Activated CD4-positive, alpha-beta T cell treated with anti-CD3 and anti-CD28 coated beads, Interleukin-2, amount 10 ng/mL, durations not matched to agents 7 days and 5 days (primary cell): ENCODE measurements around the gene ETV7. TPM values are rescaled to one million over a fixed set of nuclear protein-coding genes. Genes with fewer than 3 reads are reported as not detected.

ENCODE experiments used
- CTCF ChIA-PET: fragments of 350-600 bp; sonication (Branson Sonifier 250); formaldehyde crosslinking; loops from one replicate; lab custom pipeline; 2021; ENCODE audit warnings: antibody characterized with exemption; lab: Charles Lee
- POLR2A ChIA-PET: fragments of 350-600 bp; sonication (Branson Sonifier 250); formaldehyde crosslinking; loops from one replicate; lab custom pipeline; 2021; ENCODE audit warnings: antibody characterized with exemption; lab: Charles Lee
- DNase-seq: peaks from one replicate; pipeline ENCODE4 v3.0.0-alpha.2; 2020
- H3K27ac Mint-ChIP-seq: one replicate; pipeline ENCODE4 v1.8.0; 2021; ENCODE audit warnings: mild to moderate bottlenecking, moderate library complexity, mixed read lengths
- H3K27me3 Mint-ChIP-seq: one replicate; pipeline ENCODE4 v1.8.0; 2021; ENCODE audit warnings: mixed read lengths
- H3K36me3 Mint-ChIP-seq: one replicate; pipeline ENCODE4 v1.8.0; 2021; ENCODE audit warnings: low read depth, mixed read lengths
- H3K4me1 Mint-ChIP-seq: one replicate; pipeline ENCODE4 v1.8.0; 2021; ENCODE audit warnings: mixed read lengths
- H3K4me3 Mint-ChIP-seq: one replicate; pipeline ENCODE4 v1.8.0; 2021; ENCODE audit warnings: mild to moderate bottlenecking, moderate library complexity, mixed read lengths
- H3K9me3 Mint-ChIP-seq: one replicate; pipeline ENCODE4 v1.8.0; 2021; ENCODE audit warnings: mixed read lengths
- total RNA-seq, 2 experiments: library from RNA; stranded (reverse); gene quantifications; one replicate each; pipeline ENCODE4 v1.2.3, GENCODE V29; 2021

Gene ETV7
- total RNA-seq = 10 to 100 TPM; 13.4 to 15.3 TPM

DNA sequence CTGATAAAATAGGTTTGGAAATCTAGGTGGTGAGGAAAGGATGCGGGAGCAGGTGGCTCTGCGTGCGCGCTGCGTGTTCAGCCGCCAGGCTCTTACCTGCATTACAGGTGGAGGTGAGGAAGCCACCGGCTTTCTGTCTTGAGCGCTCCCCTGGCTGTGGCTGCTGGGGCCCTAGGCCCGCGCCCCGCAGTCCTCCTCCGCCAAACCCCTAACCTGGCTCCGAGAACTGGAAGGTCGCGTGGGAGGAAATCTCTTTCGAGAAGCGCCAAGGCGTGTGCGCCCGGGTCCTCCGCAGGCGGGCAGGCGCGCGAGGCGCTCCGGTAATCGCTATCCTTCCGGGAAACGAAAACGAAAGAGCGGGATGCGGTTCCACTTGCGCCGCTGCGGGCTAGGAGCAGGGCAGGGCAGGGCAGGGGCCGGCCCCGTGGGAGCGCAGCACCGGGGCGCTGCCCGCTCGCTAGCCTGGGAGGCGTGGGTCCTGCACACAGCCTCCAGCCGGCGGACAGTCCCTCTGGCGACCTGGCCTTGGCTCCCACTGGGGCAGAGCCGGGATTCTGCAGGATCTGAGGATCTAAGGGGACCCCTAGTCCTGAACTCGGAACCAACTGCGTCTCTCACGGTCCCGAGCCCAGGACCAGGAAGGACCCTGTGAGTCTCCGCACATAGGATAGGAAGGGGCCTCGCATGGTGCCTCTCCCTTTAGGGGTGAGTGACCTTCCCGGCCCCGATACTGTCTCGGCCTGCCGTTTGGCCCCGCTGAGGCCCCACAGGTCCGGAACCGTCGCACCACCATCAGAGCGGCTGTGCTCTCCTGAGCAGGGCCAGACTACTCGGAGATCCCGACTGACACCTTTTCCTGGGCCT is at the start of gene ETV7:
Gene ETV7, minus strand, starts transcription at position 230 of the 864 bp plus-strand sequence. Its CDS starts 128 bp downstream, at position 102.
- ChIA-PET POLR2A (interaction anchor here (0.6 kb wide), 1 partner anchor 208 kb away, joined by 3 read pairs; no protein-coding TSS in a partner anchor), CTCF (interaction anchor here (1.4 kb wide), 1 partner anchor 47 kb away, joined by 3 read pairs; no protein-coding TSS in a partner anchor)
- Mint-ChIP-seq H3K27me3 (peaks cover 28% of the 10 kb centered on the region), H3K4me3 (peak within 1 kb of the TSS; percentile 82), H3K27ac (peak within 1 kb of the TSS; percentile 89), H3K4me1 (peaks cover 46% of the 10 kb centered on the region), H3K36me3 (peaks cover 18% of the 10 kb centered on the region), H3K9me3 (no peaks in the 10 kb centered on the region)
- DNase-seq = peak; percentile 69

DNA sequence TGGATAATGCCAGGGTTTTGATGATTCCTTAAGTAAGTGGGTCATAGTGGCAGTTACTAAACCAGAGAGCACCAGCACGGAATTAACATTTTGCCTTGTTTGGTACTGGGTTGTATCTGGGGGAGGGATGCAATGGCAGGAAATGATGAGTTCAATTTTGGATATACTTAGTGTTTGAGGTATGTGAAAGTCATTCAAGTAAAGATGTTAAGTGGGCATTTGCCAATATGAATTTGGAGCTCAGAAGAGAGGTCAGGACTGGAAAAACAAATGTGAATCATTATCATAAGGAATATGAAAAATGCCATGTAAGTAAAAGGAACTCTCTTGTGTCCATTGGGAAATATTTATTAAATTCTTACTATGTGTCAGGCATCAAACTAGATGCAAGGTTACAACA is 49.0 kb upstream of the ETV7 start:
- no peaks in the 10 kb centered on the region for H3K9me3 Mint-ChIP-seq
- H3K4me1 Mint-ChIP-seq = peaks cover 13% of the 10 kb centered on the region
- H3K4me3 Mint-ChIP-seq = no peak overlapping the region
- ChIA-PET CTCF (no interaction called here), POLR2A (interaction anchor here (0.6 kb wide), 1 partner anchor 12 kb away, joined by 3 read pairs; no protein-coding TSS in a partner anchor)
- no peaks in the 10 kb centered on the region for H3K36me3 Mint-ChIP-seq
- peaks cover 7% of the 10 kb centered on the region for H3K27me3 Mint-ChIP-seq
- no peak for DNase-seq
- H3K27ac Mint-ChIP-seq = no peak overlapping the region

DNA sequence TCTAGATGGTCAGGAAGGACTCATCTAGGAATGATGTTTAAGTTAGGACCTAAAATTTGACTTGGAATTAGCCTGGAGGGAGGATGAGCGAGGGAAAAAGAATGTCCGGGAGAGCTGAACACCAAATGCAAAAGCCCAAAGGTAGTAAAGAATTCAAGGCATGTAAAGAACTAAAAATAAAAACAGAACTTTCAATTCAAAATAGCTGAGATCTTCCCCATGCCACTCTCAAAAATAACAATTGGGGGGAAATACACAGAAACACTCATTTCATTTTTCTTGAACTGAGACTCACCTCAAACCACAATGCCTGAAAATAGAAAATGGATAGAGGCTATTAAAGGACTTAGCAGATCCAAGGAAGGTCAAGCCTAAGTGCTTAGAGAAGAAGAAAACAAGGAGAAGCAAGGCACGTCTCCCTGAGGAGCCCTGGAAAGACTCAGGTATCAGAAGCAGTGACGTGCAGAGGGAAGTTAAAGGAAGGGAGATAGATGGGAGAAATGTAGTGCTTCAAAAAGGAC is 44.7 kb upstream of the ETV7 start:
- Mint-ChIP-seq H3K36me3 (no peaks in the 10 kb centered on the region), H3K4me1 (peaks cover 6% of the 10 kb centered on the region), H3K4me3 (no peak overlapping the region), H3K27ac (no peak overlapping the region), H3K27me3 (peaks cover 7% of the 10 kb centered on the region), H3K9me3 (no peaks in the 10 kb centered on the region)
- CTCF ChIA-PET = interaction anchor here (1.9 kb wide), 1 partner anchor 9 kb away, joined by 6 read pairs; no protein-coding TSS in a partner anchor
- no peak for DNase-seq
- POLR2A ChIA-PET = no interaction called here

DNA sequence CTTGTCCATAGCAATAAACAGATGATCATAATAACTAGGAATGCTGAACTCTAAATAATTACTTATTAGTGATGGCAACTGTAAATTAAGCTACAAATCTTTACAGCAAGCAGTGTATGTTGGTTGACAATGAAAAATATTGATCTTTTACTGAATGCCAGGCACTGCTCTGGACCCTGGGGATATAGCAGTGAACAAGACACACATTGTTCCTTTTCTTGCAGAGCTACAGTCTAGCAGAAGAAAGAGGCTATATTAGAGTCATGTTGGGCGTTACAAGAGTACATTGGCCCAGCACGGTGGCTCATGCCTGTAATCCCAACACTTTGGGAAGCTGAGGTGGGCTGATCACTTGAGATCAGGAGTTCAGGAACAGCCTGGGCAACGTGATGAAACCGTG is 43.7 kb upstream of the ETV7 start:
- Mint-ChIP-seq H3K4me1 (peaks cover 4% of the 10 kb centered on the region), H3K36me3 (no peaks in the 10 kb centered on the region), H3K4me3 (no peak overlapping the region), H3K27ac (no peak overlapping the region), H3K9me3 (no peaks in the 10 kb centered on the region), H3K27me3 (peaks cover 3% of the 10 kb centered on the region)
- CTCF ChIA-PET = interaction anchor here (1.1 to 1.9 kb wide), 3 partner anchors 8 to 12 kb away, joined by 3 to 7 read pairs (median 6); no protein-coding TSS in a partner anchor
- POLR2A ChIA-PET = no interaction called here
- no peak for DNase-seq

DNA sequence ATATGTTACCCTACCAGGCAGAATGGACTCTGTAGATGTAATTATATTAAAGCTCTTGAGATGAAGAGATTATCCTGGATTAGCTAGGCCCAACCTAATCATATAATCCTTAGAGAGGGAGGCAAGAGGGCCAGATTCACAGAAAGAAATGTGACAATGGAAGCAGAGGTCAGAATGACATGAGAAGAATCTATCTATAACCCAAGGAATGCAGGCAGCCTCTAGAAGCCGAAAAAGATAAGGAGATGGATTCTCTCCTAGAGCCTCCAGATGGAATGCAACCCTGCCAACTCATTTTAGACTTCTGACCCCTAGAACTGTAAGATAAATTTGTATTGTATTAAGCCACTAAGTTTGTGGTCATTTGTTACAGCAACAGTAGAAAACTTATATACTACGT is 42.9 kb upstream of the ETV7 start:
- ChIA-PET POLR2A (no interaction called here), CTCF (interaction anchor here (0.6 to 1.6 kb wide), 5 partner anchors 9 to 307 kb away, joined by 3 to 7 read pairs (median 4); no protein-coding TSS in a partner anchor)

DNA sequence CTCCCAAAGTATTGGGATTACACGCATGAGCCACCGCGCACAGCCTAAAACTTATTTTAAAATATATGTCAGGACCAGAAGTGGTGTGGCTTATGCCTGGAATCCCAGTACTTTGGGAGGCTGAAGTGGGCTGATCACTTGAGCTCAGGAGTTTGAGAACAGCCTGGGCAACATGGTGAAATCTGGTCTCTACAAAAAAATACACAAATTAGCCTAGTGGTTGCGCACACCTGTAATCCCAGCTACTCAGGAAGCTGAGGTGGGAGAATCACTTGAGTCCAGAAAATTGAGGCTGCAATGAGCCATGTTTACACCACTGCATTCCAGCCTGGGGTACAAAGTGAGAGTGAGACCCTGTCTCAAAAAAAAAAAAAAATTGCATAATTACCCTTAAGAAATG is 41.4 kb upstream of the ETV7 start:
- H3K27ac Mint-ChIP-seq = no peak overlapping the region
- POLR2A ChIA-PET = no interaction called here
- H3K9me3 Mint-ChIP-seq = no peaks in the 10 kb centered on the region
- no peaks in the 10 kb centered on the region for H3K27me3 Mint-ChIP-seq
- H3K4me3 Mint-ChIP-seq = no peak overlapping the region
- H3K36me3 Mint-ChIP-seq = no peaks in the 10 kb centered on the region
- no peak for DNase-seq
- H3K4me1 Mint-ChIP-seq = peaks cover 9% of the 10 kb centered on the region
- CTCF ChIA-PET = interaction anchor here (0.6 to 1.3 kb wide), 4 partner anchors 11 to 300 kb away, joined by 3 to 4 read pairs (median 4); no protein-coding TSS in a partner anchor

More for the DNA sequence above, 42.9 kb upstream of the ETV7 start:
- Mint-ChIP-seq H3K9me3 (no peaks in the 10 kb centered on the region), H3K4me1 (peaks cover 4% of the 10 kb centered on the region), H3K4me3 (no peak overlapping the region), H3K27me3 (peaks cover under 1% of the 10 kb centered on the region), H3K36me3 (no peaks in the 10 kb centered on the region), H3K27ac (no peak overlapping the region)
- no peak for DNase-seq

DNA sequence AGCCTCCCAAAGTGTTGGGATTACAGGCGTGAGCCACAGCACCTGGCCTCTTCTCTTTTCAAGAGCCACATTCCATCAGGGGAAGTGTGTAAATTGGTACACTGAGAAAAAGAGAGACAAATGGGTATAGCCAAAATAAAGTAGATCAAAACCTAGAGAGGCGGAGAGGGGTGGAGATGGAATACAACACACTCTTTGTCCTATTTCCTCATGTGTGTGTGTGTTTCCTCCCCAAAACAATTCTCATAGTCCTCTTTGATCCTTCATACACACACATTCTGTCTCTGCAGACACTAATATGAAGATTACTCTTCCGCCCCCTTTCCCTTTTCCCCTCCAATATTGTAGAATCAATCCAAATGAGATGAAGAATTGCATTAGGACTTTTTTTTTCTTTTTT is 39.2 kb upstream of the ETV7 start:
- no peak for DNase-seq
- H3K27ac Mint-ChIP-seq = peak overlapping the region; percentile 9
- peaks cover 21% of the 10 kb centered on the region for H3K4me1 Mint-ChIP-seq
- CTCF ChIA-PET = interaction anchor here (0.6 to 0.7 kb wide), 2 partner anchors 271 to 340 kb away, joined by 5 to 6 read pairs; partner anchors contain the start of gene RAB44
- no peaks in the 10 kb centered on the region for H3K9me3 Mint-ChIP-seq
- H3K4me3 Mint-ChIP-seq = no peak overlapping the region
- POLR2A ChIA-PET = no interaction called here
- no peaks in the 10 kb centered on the region for H3K27me3 Mint-ChIP-seq
- no peaks in the 10 kb centered on the region for H3K36me3 Mint-ChIP-seq

DNA sequence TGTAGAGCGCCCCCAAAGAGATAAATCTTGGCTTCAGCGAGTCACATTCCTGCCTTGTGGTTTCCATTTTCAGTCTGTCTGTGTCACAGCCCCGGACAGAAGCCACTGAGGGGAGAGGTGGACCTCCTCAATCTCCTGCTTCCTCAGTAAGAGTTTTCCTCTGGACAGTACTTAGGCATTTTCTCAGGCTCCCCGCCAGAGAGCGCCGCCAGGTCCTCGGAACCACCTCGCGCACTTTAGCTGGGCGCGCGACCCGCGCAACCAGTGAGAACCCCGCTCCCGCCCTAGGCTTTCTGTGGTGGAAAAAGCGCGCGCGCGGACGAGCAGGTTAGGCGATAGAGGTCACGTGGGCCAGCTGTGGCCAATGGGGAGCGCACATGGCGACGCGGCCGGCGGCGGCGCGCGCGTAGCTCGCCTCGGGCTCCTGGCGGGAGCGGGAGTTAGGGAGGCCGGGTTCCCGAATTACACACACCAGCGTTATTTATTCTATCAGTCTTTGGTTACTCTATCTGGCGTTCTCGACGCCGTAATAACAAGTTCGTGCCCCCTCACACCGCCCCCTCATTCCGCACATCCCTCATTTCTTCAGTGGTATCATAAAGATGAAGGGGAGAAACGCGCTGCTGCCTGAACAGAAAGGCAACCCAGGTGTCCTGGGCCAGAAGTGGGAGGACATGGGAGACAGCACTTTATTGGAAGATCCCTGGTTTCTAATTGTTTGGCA is 35.8 kb upstream of the ETV7 start:
- Mint-ChIP-seq H3K36me3 (no peaks in the 10 kb centered on the region), H3K27me3 (no peaks in the 10 kb centered on the region), H3K4me1 (peaks cover 21% of the 10 kb centered on the region), H3K27ac (peak overlapping the region; percentile 86), H3K4me3 (peak overlapping the region; percentile 81), H3K9me3 (no peaks in the 10 kb centered on the region)
- DNase-seq = peak; percentile 99
- CTCF ChIA-PET = interaction anchor here (0.6 to 1.4 kb wide), 11 partner anchors 8 to 267 kb away, joined by 3 to 6 read pairs (median 4); partner anchors contain the start of gene KCTD20
- POLR2A ChIA-PET = no interaction called here

DNA sequence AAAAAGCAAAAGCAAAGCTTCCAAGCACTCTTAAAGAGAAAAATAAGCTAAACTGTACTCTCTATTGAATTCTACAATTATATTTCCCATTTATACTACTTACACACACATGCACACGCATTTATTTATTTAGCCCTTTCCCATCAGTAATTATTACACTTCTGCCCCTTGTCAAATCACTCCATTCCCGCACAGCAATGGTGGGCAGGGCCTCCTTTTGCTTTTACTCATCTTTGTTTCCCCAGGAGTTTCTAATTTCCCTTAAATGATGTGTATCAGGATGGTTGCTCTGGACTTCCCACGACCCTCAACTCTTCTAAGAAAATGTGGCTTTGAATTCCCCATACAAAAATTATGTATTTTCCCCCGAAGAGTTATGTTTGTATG is 35.2 kb upstream of the ETV7 start:
- Mint-ChIP-seq H3K4me1 (peaks cover 21% of the 10 kb centered on the region), H3K4me3 (peak overlapping the region; percentile 81), H3K27ac (peak overlapping the region; percentile 86), H3K9me3 (no peaks in the 10 kb centered on the region), H3K36me3 (no peaks in the 10 kb centered on the region), H3K27me3 (no peaks in the 10 kb centered on the region)
- ChIA-PET POLR2A (no interaction called here), CTCF (interaction anchor here (0.6 to 1.7 kb wide), 8 partner anchors 16 to 268 kb away, joined by 3 to 5 read pairs (median 4); partner anchors contain the start of gene KCTD20)
- DNase-seq = no peak

DNA sequence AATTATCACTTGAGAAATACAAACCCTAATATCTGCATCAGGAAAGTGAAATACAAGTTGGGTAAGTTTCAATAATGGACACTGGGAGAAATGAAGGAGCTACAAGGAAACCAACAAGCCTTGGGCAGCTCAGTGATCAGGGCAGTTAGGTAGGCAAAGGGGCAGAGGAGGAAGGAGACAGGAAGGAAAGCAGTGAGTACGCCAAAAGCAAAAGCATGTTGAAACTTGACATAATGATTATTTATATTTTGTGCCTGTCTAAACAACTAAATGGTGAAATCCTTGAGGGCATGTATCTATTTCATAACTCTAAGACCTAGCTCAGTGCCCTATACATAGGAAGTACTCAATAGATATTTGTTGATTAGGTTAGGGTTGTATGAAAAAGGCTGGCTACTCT is 31.8 kb upstream of the ETV7 start:
- Mint-ChIP-seq H3K4me1 (peaks cover 19% of the 10 kb centered on the region), H3K36me3 (no peaks in the 10 kb centered on the region), H3K9me3 (no peaks in the 10 kb centered on the region), H3K4me3 (no peak overlapping the region), H3K27me3 (peaks cover 7% of the 10 kb centered on the region), H3K27ac (no peak overlapping the region)
- DNase-seq = no peak
- CTCF ChIA-PET = interaction anchor here (0.9 kb wide), 1 partner anchor 12 kb away, joined by 3 read pairs; no protein-coding TSS in a partner anchor
- POLR2A ChIA-PET = interaction anchor here (0.6 kb wide), 1 partner anchor 178 kb away, joined by 7 read pairs; no protein-coding TSS in a partner anchor

DNA sequence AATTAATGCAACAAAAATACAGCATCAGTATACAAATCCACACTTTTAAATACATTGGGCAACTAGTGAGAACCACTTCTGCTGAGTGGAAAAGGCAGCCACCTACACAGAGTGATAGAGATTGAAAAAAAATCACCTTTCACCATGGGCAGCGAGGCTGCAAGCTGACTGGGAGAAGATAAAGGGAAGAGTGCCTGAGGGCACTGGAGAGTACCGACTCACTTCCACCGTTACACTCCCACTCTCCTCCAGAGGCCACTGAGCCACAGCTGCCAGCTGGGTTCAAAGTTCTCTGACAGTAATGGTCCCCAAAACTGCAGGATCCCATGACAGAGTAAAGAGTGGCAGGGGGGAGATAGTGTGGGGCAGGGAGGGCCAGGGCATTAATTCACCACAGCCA is 31.1 kb upstream of the ETV7 start:
- Mint-ChIP-seq H3K27ac (no peak overlapping the region), H3K4me1 (peaks cover 12% of the 10 kb centered on the region), H3K4me3 (no peak overlapping the region), H3K27me3 (peaks cover 7% of the 10 kb centered on the region), H3K9me3 (peaks cover 4% of the 10 kb centered on the region), H3K36me3 (no peaks in the 10 kb centered on the region)
- no peak for DNase-seq
- CTCF ChIA-PET = interaction anchor here (1.1 kb wide), 1 partner anchor 130 kb away, joined by 3 read pairs; no protein-coding TSS in a partner anchor
- POLR2A ChIA-PET = no interaction called here

DNA sequence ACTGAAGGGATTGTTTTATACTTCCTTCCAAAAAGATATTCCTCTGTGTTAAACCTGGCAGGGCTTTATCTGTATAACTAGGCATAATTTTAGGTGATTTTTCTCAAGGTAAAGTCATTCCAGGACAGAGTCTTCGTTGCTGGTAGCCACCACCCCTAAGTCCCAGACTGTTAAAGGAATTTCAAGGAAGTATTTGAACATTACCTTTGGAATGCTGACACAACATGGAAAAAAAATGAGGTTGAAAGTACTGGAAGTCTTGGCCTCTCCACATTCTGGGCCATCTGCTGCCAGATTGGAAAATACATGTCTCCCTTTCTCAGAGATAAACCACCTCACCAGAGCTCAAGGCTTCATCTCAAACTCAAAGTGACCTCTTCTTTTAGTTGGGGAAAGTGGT is 27.0 kb upstream of the ETV7 start:
- H3K9me3 Mint-ChIP-seq = peaks cover 11% of the 10 kb centered on the region
- CTCF ChIA-PET = interaction anchor here (0.6 kb wide), 1 partner anchor 16 kb away, joined by 4 read pairs; no protein-coding TSS in a partner anchor
- H3K4me1 Mint-ChIP-seq = no peaks in the 10 kb centered on the region
- no peak for DNase-seq
- peaks cover 11% of the 10 kb centered on the region for H3K27me3 Mint-ChIP-seq
- H3K27ac Mint-ChIP-seq = no peak overlapping the region
- no peaks in the 10 kb centered on the region for H3K36me3 Mint-ChIP-seq
- POLR2A ChIA-PET = no interaction called here
- H3K4me3 Mint-ChIP-seq = no peak overlapping the region
